HEK293 (cell line): ENCODE data around the gene EXOC3.

Source experiments
- CTCF ChIA-PET: fragments of 350-600 bp; formaldehyde crosslinking; extraction: SDS; loops from one replicate; lab custom pipeline; 2021; ENCODE audit warnings: antibody characterized with exemption; lab: Yijun Ruan, JAX
- POLR2A ChIA-PET: fragments of 300-600 bp; formaldehyde crosslinking; extraction: SDS; loops from one replicate; lab custom pipeline; 2020; ENCODE audit warnings: antibody characterized with exemption, inconsistent platforms; lab: Yijun Ruan, JAX
- H3K27ac ChIP-seq: fragments of 200-500 bp; sonication (Bioruptor generic); 2 replicates; pipeline ENCODE4 v1.5.1; 2014; ENCODE audit warnings: low read depth, low read length, control low read depth, inconsistent platforms; ENCODE audit errors: extremely low read depth
- H3K36me3 ChIP-seq, 2 experiments: fragments of 200-500 bp in 1 of 2; sonication (Bioruptor generic) in 1 of 2; 1 replicate in 1 of 2; 2 replicates in 1 of 2; pipeline ENCODE4 v1.5.1; 2014 to 2017; ENCODE audit warnings: inconsistent platforms in 2 of 2, low read length in 2 of 2; ENCODE audit not compliant: control insufficient read depth in 2 of 2, insufficient read depth in 1 of 2
- H3K4me1 ChIP-seq: fragments of 200-500 bp; sonication (Bioruptor generic); 2 replicates; pipeline ENCODE4 v1.5.1; 2014; ENCODE audit warnings: mild to moderate bottlenecking, low read length, inconsistent platforms; ENCODE audit not compliant: control insufficient read depth, insufficient read depth
- H3K4me3 ChIP-seq: 2 replicates; pipeline ENCODE4 v1.5.1; 2011; ENCODE audit warnings: low read depth, mild to moderate bottlenecking, control low read depth, low read length, moderate library complexity
- H3K9me3 ChIP-seq: fragments of 200-500 bp; sonication (Bioruptor generic); 2 replicates; pipeline ENCODE4 v1.5.1; 2014; ENCODE audit warnings: low read depth, low read length, inconsistent platforms; ENCODE audit not compliant: control insufficient read depth, insufficient read depth
- HOXA7 ChIP-seq: sonication (generic); formaldehyde crosslinking; IDR thresholded peaks from 2 replicates; pipeline ENCODE4 v1.8.1; 2022; ENCODE audit warnings: missing genetic modification reagents, borderline replicate concordance
- SCRT1 ChIP-seq: fragments of 450-650 bp; formaldehyde crosslinking; IDR thresholded peaks from 2 replicates; pipeline ENCODE4 v1.5.1; 2016; ENCODE audit warnings: missing biosample characterization, missing genetic modification characterization, borderline replicate concordance
- ZBTB48 ChIP-seq: fragments of 450-650 bp; formaldehyde crosslinking; IDR thresholded peaks from 2 replicates; pipeline ENCODE4 v1.5.1; 2016; ENCODE audit warnings: missing biosample characterization, missing genetic modification characterization
- ZBTB8A ChIP-seq: fragments of 450-650 bp; formaldehyde crosslinking; IDR thresholded peaks from 2 replicates; pipeline ENCODE4 v1.5.1; 2016; ENCODE audit warnings: missing biosample characterization, missing genetic modification characterization
- ZNF157 ChIP-seq: fragments of 450-650 bp; formaldehyde crosslinking; IDR thresholded peaks from 2 replicates; pipeline ENCODE4 v1.5.1; 2016; ENCODE audit warnings: missing biosample characterization, missing genetic modification characterization
- ZNF423 ChIP-seq: fragments of 450-650 bp; formaldehyde crosslinking; IDR thresholded peaks from 2 replicates; pipeline ENCODE4 v1.5.1; 2016; ENCODE audit warnings: missing biosample characterization, missing genetic modification characterization
- TF ChIP-seq, protein P1 (sequence below): fragments of 450-650 bp; formaldehyde crosslinking; IDR thresholded peaks from 2 replicates; pipeline ENCODE4 v1.5.1; 2016; ENCODE audit warnings: missing biosample characterization, missing genetic modification characterization
- TF ChIP-seq, protein P2 (sequence below): fragments of 450-650 bp; formaldehyde crosslinking; IDR thresholded peaks from 2 replicates; pipeline ENCODE4 v1.5.1; 2016; ENCODE audit warnings: missing biosample characterization, missing genetic modification characterization, low read depth
- TF ChIP-seq, protein P3 (sequence below): fragments of 450-650 bp; formaldehyde crosslinking; IDR thresholded peaks from 2 replicates; pipeline ENCODE4 v1.5.1; 2016; ENCODE audit warnings: missing biosample characterization, missing genetic modification characterization, borderline replicate concordance
- TF ChIP-seq, protein P4 (sequence below): fragments of 450-650 bp; formaldehyde crosslinking; IDR thresholded peaks from 2 replicates; pipeline ENCODE4 v1.5.1; 2016; ENCODE audit warnings: missing biosample characterization, missing genetic modification characterization, borderline replicate concordance

The EXOC3 gene

DNA sequence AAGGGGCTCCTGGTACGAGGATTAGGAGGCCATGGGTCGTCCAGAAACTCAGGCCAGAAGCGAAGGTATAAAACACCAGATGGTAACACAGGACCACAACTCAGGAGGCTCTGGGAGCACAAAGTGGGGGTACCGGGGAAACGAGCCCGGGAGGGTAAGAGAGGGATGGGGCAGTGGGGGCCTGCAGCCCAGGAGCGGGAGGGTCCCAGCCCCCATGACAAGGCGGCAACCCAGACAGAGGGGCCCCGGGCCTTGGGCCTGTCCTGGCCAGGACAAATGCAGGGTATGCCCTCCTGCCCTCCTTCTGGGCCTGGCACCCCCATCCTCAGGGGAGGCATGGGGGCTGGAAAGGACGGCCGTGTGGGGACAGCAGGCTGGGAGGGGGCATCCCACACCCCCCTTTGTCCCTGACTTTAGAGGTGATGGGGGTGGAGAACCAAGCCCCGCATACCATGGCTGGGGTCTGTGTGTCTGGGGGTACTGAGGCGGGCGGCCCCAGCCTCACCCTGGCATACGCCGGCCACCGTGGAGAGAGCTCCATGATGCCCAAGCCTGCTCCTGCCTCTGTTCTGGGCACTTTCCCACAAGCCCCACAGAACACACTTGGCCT, 47.0 kb upstream of the EXOC3 start:
- H3K27ac ChIP-seq, result no peak overlapping the region
- H3K9me3 ChIP-seq, result no peaks in the 10 kb centered on the region
- CTCF ChIA-PET, result no interaction called here
- no peaks in the 10 kb centered on the region for H3K36me3 ChIP-seq
- peaks cover 20% of the 10 kb centered on the region for H3K4me1 ChIP-seq
- TF ChIP-seq, protein P1, sequence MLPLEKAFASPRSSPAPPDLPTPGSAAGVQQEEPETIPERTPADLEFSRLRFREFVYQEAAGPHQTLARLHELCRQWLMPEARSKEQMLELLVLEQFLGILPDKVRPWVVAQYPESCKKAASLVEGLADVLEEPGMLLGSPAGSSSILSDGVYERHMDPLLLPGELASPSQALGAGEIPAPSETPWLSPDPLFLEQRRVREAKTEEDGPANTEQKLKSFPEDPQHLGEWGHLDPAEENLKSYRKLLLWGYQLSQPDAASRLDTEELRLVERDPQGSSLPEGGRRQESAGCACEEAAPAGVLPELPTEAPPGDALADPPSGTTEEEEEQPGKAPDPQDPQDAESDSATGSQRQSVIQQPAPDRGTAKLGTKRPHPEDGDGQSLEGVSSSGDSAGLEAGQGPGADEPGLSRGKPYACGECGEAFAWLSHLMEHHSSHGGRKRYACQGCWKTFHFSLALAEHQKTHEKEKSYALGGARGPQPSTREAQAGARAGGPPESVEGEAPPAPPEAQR (tag by site-specific recombination), result no peak
- no peak for TF ChIP-seq ZBTB8A (tag by site-specific recombination)
- TF ChIP-seq, protein P2, sequence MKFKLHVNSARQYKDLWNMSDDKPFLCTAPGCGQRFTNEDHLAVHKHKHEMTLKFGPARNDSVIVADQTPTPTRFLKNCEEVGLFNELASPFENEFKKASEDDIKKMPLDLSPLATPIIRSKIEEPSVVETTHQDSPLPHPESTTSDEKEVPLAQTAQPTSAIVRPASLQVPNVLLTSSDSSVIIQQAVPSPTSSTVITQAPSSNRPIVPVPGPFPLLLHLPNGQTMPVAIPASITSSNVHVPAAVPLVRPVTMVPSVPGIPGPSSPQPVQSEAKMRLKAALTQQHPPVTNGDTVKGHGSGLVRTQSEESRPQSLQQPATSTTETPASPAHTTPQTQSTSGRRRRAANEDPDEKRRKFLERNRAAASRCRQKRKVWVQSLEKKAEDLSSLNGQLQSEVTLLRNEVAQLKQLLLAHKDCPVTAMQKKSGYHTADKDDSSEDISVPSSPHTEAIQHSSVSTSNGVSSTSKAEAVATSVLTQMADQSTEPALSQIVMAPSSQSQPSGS (tag by site-specific recombination), result no peak
- no peak overlapping the region for H3K4me3 ChIP-seq
- POLR2A ChIA-PET, result interaction anchor here (0.5 kb wide), 1 partner anchor 23 kb away, joined by 3 read pairs; no protein-coding TSS in a partner anchor

DNA sequence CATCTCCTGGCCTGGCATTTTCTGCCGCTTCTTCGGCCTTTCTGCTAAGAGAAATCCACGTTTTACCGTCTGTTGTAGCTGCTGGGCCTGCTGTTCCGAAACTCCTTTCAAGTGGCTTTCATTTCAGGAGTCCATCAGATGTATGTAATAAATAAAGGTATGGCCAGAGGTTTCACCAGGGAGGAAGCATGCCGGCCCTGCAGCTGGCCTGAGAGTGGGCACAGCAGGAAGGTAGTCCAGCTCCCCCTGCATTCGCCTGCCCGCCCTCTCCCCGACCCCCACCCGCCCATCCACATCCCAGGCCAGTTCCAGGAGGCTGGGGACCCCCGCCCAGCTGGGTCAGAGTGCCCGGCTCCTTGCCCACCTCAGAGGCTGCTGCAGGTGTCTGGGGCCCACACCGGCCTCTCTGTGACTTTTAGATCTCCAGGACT, 46.4 kb upstream of the EXOC3 start:
- Histone ChIP-seq H3K36me3 (no peaks in the 10 kb centered on the region), H3K4me1 (peaks cover 20% of the 10 kb centered on the region), H3K9me3 (no peaks in the 10 kb centered on the region), H3K27ac (no peak overlapping the region), H3K4me3 (no peak overlapping the region)
- TF ChIP-seq, protein P3, sequence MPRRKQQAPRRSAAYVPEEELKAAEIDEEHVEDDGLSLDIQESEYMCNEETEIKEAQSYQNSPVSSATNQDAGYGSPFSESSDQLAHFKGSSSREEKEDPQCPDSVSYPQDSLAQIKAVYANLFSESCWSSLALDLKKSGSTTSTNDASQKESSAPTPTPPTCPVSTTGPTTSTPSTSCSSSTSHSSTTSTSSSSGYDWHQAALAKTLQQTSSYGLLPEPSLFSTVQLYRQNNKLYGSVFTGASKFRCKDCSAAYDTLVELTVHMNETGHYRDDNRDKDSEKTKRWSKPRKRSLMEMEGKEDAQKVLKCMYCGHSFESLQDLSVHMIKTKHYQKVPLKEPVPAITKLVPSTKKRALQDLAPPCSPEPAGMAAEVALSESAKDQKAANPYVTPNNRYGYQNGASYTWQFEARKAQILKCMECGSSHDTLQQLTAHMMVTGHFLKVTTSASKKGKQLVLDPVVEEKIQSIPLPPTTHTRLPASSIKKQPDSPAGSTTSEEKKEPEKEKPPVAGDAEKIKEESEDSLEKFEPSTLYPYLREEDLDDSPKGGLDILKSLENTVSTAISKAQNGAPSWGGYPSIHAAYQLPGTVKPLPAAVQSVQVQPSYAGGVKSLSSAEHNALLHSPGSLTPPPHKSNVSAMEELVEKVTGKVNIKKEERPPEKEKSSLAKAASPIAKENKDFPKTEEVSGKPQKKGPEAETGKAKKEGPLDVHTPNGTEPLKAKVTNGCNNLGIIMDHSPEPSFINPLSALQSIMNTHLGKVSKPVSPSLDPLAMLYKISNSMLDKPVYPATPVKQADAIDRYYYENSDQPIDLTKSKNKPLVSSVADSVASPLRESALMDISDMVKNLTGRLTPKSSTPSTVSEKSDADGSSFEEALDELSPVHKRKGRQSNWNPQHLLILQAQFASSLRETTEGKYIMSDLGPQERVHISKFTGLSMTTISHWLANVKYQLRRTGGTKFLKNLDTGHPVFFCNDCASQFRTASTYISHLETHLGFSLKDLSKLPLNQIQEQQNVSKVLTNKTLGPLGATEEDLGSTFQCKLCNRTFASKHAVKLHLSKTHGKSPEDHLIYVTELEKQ (tag by site-specific recombination), result no peak
- no peak for TF ChIP-seq ZNF157
- TF ChIP-seq, protein P4, sequence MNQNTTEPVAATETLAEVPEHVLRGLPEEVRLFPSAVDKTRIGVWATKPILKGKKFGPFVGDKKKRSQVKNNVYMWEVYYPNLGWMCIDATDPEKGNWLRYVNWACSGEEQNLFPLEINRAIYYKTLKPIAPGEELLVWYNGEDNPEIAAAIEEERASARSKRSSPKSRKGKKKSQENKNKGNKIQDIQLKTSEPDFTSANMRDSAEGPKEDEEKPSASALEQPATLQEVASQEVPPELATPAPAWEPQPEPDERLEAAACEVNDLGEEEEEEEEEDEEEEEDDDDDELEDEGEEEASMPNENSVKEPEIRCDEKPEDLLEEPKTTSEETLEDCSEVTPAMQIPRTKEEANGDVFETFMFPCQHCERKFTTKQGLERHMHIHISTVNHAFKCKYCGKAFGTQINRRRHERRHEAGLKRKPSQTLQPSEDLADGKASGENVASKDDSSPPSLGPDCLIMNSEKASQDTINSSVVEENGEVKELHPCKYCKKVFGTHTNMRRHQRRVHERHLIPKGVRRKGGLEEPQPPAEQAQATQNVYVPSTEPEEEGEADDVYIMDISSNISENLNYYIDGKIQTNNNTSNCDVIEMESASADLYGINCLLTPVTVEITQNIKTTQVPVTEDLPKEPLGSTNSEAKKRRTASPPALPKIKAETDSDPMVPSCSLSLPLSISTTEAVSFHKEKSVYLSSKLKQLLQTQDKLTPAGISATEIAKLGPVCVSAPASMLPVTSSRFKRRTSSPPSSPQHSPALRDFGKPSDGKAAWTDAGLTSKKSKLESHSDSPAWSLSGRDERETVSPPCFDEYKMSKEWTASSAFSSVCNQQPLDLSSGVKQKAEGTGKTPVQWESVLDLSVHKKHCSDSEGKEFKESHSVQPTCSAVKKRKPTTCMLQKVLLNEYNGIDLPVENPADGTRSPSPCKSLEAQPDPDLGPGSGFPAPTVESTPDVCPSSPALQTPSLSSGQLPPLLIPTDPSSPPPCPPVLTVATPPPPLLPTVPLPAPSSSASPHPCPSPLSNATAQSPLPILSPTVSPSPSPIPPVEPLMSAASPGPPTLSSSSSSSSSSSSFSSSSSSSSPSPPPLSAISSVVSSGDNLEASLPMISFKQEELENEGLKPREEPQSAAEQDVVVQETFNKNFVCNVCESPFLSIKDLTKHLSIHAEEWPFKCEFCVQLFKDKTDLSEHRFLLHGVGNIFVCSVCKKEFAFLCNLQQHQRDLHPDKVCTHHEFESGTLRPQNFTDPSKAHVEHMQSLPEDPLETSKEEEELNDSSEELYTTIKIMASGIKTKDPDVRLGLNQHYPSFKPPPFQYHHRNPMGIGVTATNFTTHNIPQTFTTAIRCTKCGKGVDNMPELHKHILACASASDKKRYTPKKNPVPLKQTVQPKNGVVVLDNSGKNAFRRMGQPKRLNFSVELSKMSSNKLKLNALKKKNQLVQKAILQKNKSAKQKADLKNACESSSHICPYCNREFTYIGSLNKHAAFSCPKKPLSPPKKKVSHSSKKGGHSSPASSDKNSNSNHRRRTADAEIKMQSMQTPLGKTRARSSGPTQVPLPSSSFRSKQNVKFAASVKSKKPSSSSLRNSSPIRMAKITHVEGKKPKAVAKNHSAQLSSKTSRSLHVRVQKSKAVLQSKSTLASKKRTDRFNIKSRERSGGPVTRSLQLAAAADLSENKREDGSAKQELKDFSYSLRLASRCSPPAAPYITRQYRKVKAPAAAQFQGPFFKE (tag by site-specific recombination), result no peak
- TF ChIP-seq, protein P1 (tag by site-specific recombination), result no peak
- no peak for TF ChIP-seq HOXA7 (CRISPR knock-in tag)
- no peak for TF ChIP-seq SCRT1 (tag by site-specific recombination)
- TF ChIP-seq ZBTB48 (tag by site-specific recombination), result no peak
- no peak for TF ChIP-seq ZNF423 (tag by site-specific recombination)
- POLR2A ChIA-PET, result interaction anchor here (0.7 kb wide), 1 partner anchor 152 kb away, joined by 3 read pairs; no protein-coding TSS in a partner anchor
- CTCF ChIA-PET, result no interaction called here
